GM20431 (cell line): Measurements from ENCODE around the gene AIFM3.
"Not testable (repeated sequence)": the region's sequence is repeated elsewhere in the genome, so short reads cannot be mapped to it uniquely, and the experiment has no call there.

ENCODE experiments used
- in situ Hi-C: fragments of 300-500 bp; cut with MseI, MboI; formaldehyde crosslinking; loops from one replicate; pipeline ENCODE4 v1.15.0; 2020; ENCODE audit warnings: low sequenced_read_pairs; ENCODE audit not compliant: unreplicated experiment

Gene AIFM3

DNA sequence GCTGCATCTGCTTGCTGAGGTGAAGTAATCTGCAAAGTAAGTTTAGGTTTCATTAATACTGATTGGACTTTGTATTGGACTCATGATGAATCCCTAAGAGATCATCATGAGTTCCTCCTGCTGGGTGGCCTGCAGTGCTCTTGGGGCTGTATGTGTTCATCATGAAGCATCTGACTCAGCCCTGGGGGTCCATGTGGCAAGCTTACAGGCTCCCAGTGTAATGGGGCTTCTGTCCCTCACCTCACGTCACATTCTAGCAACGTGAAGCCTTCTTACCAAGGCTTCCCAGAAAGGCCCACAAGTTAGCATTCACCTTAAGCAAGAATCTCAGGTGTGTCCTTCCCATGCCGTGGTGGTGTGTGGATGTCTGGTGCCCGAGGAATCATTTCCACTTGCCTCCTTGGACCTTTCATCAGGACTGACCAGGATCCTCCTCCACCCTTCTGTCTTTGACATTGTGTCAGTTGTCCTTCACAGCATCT, 26.1 kb upstream of the AIFM3 start:
- in situ Hi-C loops = no loop called here

DNA sequence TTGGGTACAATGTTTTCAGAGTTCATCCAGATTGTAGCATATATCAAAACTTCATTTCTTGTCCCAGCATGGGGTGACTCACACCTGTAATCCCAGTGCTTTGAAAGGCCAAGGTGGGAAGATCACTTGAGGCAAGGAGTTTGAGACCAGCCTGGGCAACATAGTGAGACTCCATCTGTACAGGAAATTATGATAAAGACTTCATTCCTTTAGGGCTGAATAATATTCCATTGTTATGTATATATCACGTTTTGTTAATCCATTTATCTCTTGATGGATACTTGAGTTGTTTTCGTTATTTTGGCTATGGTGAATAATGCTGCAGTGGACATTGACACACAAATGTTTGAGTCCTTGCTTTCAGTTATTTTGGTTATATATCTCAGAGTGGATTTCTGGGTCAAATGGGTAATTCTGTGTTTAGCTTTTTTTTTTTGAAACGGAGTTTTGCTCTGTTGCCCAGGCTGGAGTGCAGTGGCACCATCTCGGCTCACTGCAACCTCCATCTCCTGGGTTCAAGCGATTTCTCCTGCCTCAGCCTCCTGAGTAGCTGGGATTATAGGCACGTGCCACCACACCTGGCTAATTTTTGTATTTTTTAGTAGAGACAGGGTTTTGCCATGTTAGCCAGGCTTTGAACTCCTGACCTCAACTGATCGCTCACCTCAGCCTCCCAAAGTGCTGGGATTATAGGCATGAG, 24.7 kb upstream of the AIFM3 start:
- in situ Hi-C loops = not testable (repeated sequence)

DNA sequence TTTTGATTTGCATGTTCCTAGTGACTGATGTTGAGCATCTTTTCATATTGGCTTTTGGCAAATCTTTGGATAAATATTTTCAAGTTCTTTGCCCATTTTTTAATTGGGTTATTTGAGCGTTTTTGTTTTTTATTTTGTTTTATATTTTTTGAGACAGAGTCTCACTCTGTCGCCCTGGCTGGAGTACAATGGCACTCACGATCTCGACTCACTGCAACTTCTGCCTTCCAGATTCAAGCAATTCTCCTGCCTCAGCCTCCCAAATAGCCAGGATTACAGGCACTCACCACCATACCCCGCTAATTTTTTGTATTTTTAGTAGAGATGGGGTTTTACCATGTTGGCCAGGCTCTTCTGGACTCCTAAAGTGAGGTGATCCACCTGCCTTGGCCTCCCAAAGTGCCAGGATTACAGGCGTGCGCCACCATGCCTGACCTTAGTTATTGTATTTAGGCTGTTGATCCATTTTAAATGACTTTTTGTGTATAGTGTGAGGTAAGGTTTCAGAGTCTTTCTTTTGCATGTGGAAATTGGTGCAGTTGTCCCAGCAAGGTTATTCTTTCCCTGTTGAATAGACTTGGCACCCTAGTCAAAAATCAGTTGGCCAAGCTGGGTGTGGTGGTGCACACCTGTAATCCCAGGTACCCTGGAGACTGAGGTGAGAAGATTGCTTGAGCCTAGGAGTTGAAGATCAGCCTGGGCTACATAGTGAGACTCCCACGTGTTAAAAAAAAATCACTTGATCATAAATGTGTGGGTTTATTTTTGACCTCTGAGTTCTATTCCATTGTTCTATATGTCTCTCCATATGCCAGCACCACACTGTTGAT, 23.7 kb upstream of the AIFM3 start:
- in situ Hi-C loops = no loop called here

DNA sequence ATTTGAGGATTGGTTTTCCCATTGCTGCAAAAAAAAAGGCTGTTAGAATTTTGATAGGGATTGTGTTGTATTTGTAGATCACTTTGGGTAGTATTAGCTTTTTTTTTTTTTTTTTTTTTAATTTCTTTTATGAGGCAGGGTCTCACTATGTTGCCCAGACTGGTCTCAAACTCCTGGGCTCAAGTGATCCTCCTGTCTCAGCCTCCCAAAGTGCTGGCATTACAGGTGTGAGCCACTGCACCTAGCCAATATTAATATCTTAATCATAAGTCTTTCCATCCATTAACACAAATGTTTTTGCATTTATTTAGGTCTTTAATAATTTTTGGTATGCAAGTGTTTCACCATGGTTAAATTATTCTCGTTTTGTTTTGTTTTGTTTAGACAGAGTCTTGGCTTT, 23.0 kb upstream of the AIFM3 start:
- in situ Hi-C loops = no loop called here

DNA sequence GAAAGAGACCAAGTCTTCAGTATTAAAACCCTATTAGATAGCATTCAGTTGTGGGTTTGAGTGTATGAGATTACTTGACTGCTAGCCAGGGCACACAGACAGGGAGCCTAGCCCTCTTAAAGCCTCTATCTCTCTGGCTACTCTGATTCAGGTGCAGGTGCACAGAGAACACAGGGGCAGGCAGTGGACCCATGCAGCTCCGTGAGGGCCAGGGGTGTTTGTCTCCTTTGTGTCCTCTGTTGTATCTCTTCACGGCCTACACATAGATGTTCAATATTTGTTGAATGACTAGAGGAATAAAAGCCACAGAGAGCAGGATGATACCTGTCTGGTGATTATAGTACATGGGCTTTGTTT, 21.5 kb upstream of the AIFM3 start:
- in situ Hi-C loops = no loop called here

DNA sequence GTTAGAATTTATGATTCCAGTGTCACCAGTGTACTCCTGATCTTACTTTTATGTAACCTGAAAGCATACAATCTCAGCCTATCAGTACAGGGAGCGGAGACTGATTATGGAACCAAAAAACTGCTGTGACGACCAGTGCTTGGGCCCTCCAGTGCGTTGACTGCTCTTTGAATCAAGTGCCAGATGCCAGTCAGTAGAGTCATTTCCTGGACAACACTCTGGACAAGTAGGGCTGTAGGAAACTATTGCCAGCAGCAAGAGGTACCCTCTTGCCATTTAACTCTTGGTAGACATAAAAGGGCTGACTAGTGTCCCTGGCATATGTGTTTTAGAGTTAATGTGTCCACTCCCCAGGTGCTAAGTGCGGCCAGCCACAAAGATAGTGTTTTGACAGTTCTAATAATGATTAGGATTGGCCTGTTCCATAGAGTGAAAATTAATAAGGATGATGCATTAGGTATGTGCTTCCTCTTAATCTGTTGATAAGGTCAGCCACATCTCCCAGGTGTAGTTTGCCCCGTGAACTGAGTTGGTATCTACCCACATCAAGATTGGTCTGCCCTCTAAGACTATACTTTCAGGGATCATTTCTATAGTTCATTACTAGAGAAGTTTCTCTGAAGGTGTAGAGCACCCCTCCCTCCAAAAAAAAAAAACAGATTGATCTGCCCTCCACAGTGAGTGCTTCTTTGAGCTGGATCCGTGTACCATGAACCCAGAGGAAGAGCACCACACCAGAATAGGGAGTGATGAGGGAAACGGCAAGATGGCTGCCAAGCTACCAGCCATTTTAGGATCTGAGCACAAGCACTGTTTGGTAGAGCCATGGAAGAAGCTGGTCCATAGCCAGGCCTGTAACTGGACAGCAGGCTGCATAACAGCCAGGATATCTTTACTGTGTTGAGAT, 20.7 kb upstream of the AIFM3 start:
- in situ Hi-C loops = no loop called here

DNA sequence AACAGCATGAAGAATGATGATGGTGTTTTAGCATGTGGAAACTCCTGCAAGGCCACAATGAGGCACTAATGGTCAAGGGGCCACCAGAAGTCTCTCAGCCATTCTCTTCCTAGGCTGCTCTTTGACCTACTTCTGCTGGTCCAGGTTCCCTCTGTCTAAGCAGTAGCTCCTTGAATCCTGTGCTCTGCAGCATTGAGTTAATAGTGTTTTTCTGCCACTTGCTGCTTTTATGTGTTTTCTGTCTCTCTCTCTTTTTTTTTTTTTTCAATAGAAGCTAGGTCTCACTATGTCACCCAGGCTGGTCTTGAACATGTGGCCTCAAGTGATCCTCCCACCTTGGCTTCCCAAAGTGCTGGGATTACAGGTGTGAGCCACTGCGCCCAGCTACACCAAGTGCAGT, 20.1 kb upstream of the AIFM3 start:
- in situ Hi-C loops = no loop called here

DNA sequence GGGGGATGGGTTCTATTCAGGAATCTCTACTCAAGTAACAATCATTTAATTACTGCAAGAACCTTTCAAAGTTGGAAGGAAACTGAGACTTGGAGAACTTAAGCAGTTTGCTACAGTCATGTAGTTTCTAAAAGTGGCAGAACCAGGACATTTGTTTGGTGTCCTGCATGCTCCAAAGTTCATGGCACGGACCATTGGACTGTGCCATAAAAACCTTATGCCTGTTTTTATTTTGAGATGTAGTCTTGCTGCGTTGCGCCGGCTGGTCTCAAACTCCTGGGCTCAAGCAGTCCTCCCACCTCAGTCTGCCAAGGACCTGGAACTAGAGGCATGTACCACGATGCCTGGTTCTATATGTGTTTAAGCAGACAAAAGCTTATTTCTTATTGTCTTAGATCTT, 18.6 kb upstream of the AIFM3 start:
- in situ Hi-C loops = no loop called here

DNA sequence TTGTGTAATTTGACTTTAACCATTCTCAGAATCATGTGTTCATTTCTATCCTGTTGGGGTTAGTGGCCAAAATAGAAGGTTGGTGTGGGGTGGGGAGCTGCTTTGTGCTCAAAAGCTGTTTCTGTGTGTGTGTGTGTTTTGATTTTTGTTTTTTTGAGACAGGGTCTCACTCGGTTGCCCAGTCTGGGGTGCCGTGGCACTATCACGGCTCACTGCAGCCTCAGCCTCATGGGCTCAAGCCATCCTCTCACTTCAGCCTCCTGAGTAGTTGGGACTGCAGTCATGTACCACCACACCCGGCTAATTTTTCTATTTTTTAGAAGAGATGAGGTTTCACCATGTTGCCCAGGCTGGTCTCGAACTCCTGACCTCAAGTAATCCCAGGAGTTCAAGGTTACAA, 18.1 kb upstream of the AIFM3 start:
- in situ Hi-C loops = no loop called here

DNA sequence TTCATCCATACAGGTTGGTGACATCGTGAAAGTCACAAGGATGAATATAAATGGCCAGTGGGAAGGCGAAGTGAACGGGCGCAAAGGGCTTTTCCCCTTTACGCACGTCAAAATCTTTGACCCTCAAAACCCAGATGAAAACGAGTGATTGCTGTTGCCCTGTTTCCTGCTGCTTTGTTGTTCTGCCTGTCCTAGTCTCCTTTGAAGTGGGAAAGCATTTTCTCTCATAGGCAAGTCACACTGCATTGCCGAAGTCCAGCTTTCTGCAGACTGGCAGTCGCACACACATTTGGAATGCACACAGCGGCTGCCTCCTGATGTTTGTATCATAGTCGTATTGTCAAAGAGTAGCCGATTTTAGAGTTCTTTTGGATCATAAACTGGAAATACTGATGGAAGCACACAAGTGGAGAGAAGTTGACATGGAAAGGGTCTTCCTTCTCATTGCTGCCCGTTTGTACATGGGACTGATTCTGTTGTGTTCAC, 17.3 kb upstream of the AIFM3 start:
- in situ Hi-C loops = no loop called here

DNA sequence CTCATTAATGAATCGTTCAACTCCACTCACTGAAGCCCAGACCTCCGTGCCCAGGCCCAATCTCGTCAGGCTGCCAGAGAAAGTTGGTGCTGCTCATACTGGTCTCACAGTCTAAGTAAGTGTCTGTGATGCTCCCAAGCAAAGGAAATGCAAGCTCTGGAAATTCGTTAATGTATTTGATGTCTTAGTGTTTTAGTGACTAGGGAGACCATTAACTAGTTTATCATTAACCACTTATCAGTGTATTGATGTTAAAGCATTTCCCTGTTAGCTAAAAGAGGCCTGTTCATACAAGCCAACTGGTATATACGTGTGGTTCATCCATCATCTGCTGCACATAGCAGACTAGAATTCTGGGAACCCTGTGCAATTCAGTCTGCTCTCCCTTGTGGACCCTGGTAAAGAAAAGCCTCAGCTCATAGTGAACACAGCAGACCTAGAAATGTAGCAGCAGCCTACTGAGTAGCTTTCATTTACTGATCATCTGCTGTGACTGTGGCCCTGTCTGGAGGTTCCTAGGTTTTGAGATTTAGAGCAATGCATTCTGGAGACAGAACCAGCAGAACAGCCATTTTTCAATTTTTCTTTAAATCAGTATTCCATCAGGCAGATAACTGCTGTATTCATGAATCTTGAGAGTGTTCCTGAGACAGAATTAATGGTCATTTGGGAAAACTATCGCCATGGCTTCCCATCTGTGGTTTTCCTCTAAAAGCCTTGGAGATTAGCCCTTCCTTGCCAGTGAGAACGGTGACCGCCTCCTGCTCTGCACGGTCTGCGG, 15.7 kb upstream of the AIFM3 start:
- in situ Hi-C loops = no loop called here

DNA sequence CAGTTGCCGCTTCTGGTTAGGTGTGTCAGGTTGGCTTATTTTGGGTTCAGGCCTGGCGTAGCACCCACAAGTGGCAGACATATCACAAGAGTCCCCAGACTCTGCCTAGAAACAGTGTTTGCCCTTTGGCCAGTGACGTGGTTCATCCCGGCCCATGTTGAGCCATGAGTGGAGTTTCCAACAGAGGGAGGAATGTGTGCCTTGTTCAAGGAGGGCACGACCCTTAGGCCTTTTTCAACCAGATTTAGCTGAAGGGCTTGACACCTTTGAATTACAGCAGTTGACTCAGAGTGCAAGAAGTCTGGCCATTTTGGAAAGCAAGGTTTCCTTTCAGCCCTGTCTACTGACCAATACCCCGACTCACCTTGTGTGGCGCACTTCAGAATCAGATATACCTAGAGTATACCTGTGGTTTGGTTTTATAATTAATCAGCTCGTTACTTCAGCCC, 15.1 kb upstream of the AIFM3 start:
- in situ Hi-C loops = no loop called here

DNA sequence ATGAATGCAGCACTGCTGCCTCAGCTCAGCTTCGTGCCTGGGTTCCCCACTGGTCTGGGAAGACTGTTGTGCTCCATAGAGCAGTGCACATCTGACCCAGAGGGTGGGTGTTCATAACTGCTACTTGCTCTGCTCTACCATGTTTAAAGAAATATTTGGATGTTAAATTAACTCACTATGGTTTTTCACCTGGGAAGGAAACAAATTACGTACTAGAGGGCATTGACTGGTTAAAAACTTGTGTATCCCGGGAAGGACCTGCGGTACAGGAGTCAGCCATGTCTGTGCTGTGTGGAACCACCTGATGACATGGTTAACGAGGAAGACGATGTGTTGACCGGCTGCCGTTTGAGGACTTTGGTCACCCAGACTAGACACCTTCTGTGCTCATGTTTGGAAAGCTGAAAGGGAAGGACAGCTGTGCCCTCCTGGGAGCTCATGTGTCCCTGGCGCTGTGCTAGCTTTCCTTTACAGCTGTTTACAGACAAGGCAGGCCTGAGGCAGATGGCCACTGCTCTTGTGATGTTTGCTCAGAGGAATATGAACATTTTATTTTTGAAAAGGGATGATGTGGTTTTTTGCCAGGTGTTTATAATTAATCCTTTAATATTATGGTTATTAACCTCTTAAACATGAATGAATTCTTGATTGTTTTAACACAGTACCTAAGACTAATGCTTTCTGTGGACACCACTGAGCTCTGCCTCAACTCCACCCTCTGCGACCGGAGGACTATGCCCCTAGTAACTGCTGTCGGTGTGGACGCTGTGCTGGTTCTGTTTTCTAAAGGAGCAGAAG, 14.3 kb upstream of the AIFM3 start:
- in situ Hi-C loops = no loop called here

DNA sequence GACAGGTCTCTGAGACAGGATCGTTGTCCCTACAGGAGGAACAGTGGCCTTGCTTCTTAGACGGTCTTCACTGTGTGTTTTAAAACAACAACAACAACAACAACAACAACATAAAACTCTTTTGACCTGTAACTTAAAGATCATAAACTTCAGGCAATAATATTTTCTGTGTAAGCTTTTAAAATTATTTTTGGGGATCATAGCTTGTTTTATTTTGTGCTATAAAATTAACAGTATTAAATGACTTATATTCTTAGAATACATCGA, 13.8 kb upstream of the AIFM3 start:
- in situ Hi-C loops = no loop called here

DNA sequence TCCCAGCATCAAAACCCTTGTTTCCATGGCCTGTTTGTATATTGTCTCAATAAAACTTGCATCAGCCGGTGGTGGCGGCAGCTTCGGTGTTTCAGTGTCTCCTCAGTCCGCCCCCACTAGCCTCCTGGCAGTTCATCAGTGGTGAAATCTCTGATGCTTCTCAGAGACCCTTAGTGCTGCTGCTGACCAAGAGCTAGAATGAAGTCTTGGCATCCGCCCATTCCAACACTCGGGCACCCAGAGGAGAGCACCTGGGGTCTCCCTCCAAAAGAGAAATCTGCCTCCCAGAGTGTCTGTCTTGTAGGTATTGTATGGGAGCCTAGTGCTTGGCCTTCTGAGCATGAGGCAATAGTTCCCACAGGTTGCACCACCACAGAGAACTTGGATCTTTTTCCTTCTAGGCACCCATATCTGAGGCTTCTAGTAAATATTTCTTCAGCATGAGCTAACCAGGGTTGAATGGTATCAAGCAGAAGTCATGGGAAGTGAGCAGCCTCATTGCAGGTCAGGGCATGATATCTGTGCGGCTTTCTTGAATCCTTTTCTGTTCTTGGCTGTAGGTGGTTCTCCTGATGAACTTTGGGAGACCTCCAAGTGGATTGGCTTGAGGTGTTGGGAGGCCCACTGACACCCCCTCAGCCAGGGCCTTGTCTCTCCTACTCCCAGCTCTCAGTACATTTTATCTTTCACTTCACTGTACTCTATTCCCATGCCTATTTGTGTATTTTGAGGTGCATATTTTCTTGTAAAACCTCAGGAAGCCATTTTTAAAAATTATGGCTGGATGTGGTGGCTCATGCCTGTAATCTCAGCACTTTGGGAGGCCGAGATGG, 13.2 kb upstream of the AIFM3 start:
- in situ Hi-C loops = no loop called here

DNA sequence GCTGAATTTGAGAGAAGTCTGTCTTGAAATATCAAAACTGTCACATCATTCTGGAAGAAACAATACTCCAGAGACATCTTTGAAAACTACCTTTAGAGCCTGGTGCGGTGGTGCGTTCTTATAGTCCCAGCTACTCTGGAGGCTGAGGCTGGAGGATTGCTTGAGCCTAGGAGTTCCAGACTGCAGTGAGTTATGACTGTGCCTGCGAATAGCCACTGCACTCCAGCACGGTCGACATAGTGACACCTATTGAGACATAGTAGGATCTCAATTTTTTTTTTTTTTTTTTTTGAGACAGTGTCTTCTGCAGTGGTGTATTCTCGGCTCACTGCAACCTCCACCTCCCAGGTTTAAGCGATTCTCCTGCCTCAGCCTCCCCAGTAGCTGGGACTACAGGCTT, 11.5 kb upstream of the AIFM3 start:
- in situ Hi-C loops = no loop called here

DNA sequence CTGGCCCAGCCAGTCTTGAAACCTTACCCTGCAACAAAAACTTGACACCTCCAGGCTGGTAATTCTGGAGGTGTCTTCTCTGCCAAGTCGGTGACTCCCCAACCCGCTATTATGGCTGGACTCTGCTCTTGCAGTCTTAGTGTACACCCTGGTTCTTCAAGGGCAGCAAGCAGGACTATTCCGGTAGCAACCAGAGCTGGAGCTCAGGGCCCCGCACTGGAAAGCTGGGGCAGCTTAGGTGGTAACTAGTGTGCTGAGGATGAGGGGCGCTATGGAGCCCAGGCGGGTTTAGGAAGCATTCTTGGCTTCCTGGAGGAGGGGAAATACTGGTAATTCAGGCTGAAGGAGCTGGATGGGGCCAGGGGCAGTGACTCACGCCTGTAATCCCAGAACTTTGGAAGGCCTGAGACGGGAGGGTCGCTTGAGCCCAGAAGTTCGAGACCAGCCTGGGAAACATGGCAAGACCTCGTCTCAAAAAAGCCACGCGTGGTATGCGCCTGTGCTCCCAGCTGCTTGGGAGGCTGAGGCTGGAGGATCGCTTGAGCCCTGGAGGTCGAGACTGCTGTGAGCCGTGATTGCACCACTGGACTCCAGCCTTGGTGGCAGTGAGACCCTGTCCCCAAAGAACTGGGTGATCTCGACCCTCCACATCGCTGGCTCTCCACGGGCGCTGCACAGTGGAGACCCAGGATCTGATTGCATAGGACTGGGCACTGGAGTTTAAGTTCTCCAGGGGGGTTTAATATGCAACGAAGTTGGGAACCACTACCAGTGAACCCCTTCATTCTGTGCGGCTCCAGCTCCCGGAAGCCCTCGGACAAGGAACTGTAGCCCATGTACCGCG, 10.6 kb upstream of the AIFM3 start:
- in situ Hi-C loops = no loop called here
